ENCODE results near the gene TNFRSF6B.

DNA sequence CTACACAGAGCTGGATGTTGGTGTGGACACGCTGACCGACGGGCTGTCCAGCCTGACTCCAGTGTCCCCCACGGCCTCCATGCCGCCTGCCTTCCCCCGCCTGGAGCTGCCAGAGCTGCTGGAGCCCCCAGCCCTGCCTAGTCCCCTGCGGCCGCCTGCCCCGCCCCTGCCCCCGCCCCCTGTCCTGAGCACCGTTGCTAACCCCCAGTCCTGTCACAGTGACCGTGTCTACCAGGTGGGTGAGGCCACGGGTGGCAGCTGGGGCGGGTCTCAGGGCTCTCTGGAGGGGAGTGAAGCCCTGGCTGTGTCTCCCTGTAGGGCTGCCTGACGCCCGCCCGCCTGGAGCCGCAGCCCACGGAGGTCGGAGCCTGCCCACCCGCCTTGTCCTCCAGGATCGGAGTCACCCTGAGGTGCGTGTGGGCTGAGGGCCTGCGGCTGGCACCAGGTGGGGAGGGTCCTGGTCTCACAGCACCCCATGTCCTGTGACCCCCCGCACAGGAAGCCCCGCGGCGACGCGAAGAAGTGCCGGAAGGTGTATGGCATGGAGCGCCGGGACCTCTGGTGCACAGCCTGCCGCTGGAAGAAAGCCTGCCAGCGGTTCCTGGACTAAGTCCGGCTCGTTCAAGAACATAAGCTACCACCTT lies 46.1 kb downstream of the TNFRSF6B start:
- TF ChIP-seq CTCF (IDR thresholded peaks at IDR 0.05) (no peak), ZFX (IDR thresholded peaks at IDR 0.05; ENCODE audit: borderline replicate concordance) (no peak)

All from 22Rv1 (cell line).